Stimulated activated CD8-positive, alpha-beta memory T cell treated with anti-CD3 and anti-CD28 coated beads, Interleukin-2, amount 100 ng/mL, for 1 hour (primary cell): ENCODE results near the gene VTCN1.

Experiments used
- DNase-seq, 2 donors: peaks; one replicate each; pipeline ENCODE4 v3.0.0-alpha.2; 2020; ENCODE audit warnings: low read depth in 2 of 2

The VTCN1 gene

GRCh38 chr1:117209094-117209493 is 1.6 kb downstream of the VTCN1 start:
- no peak for DNase-seq

GRCh38 chr1:117208580-117208979 is 2.1 kb downstream of the VTCN1 start:
- DNase-seq = no peak

- DNase-seq = no peak
These were observed 5.4 kb downstream of the VTCN1 start for GRCh38 chr1:117205368-117205767.

- DNase-seq = no peak
These were observed 8.9 kb downstream of the VTCN1 start for GRCh38 chr1:117201808-117202207.

GRCh38 chr1:117198097-117198496 is 12.6 kb downstream of the VTCN1 start:
- no peak for DNase-seq

GRCh38 chr1:117189726-117190125 is 21.0 kb downstream of the VTCN1 start:
- DNase-seq = no peak

- no peak for DNase-seq
These were observed 21.8 kb downstream of the VTCN1 start for GRCh38 chr1:117188816-117189437.

GRCh38 chr1:117188170-117188815 is 22.4 kb downstream of the VTCN1 start:
- DNase-seq = no peak

GRCh38 chr1:117183112-117183511 is 27.6 kb downstream of the VTCN1 start:
- no peak for DNase-seq

- DNase-seq = no peak
These were observed 28.4 kb downstream of the VTCN1 start for GRCh38 chr1:117182319-117182718.

- DNase-seq = no peak
These were observed 29.1 kb downstream of the VTCN1 start for GRCh38 chr1:117181630-117182041.

- no peak for DNase-seq
These were observed 30.4 kb downstream of the VTCN1 start for GRCh38 chr1:117180147-117180967.

- DNase-seq = no peak
These were observed 31.3 kb downstream of the VTCN1 start for GRCh38 chr1:117179471-117179870.

GRCh38 chr1:117178756-117179155 is 32.0 kb downstream of the VTCN1 start:
- no peak for DNase-seq

- no peak for DNase-seq
These were observed 33.4 kb downstream of the VTCN1 start for GRCh38 chr1:117177376-117177775.

GRCh38 chr1:117176579-117176978 is 34.1 kb downstream of the VTCN1 start:
- DNase-seq = no peak

- no peak for DNase-seq
These were observed 35.9 kb downstream of the VTCN1 start for GRCh38 chr1:117174851-117175250.

- no peak for DNase-seq
These were observed 37.0 kb downstream of the VTCN1 start for GRCh38 chr1:117173691-117174090.

GRCh38 chr1:117173006-117173405 is 37.7 kb downstream of the VTCN1 start:
- no peak for DNase-seq

GRCh38 chr1:117171900-117172511 is 38.7 kb downstream of the VTCN1 start:
- DNase-seq = no peak

- DNase-seq = no peak
These were observed 40.7 kb downstream of the VTCN1 start for GRCh38 chr1:117169871-117170596.

- DNase-seq = no peak
These were observed 43.3 kb downstream of the VTCN1 start for GRCh38 chr1:117167402-117167801.
